DMS114 treated with DMSO at 0.1 percent for 48 hours (cell line): ENCODE measurements around the gene PTPN11.

Source experiments
- DNase-seq: peaks from one replicate; lab custom pipeline; 2025; ENCODE audit not compliant: unreplicated experiment; lab: John Stamatoyannopoulos, UW

PTPN11 gene

GRCh38 chr12:112538740-112539139, 120.0 kb downstream of the PTPN11 start:
- no peak for DNase-seq

GRCh38 chr12:112539221-112539620, 120.5 kb downstream of the PTPN11 start:
- no peak for DNase-seq

GRCh38 chr12:112540021-112540420, 121.3 kb downstream of the PTPN11 start:
- DNase-seq, result no peak

GRCh38 chr12:112543751-112544150, 125.0 kb downstream of the PTPN11 start:
- DNase-seq, result no peak

- no peak for DNase-seq
Observed at GRCh38 chr12:112546339-112546738, 127.6 kb downstream of the PTPN11 start.

- no peak for DNase-seq
Observed at GRCh38 chr12:112546996-112547395, 128.2 kb downstream of the PTPN11 start.

GRCh38 chr12:112549031-112549430, 130.3 kb downstream of the PTPN11 start:
- DNase-seq, result no peak

- DNase-seq, result no peak
Observed at GRCh38 chr12:112551681-112552080, 132.9 kb downstream of the PTPN11 start.

- DNase-seq, result no peak
Observed at GRCh38 chr12:112555621-112556233, 137.0 kb downstream of the PTPN11 start.

GRCh38 chr12:112557951-112558630, 139.3 kb downstream of the PTPN11 start:
- DNase-seq, result no peak
